ENCODE measurements around the gene TIMM21. TPM values are rescaled to one million over a fixed set of nuclear protein-coding genes. Genes with fewer than 3 reads are reported as not detected.

Gene TIMM21
- total RNA-seq, 3 donors from 2014 or later (not counting 1 experiment from before 2014, with no cell fraction given), result 13.1 to 17.3 (median 16.1) TPM

- no peak for DNase-seq
- intact Hi-C loops (cut with micrococcal nuclease), result no loop called here
- TF ChIP-seq, protein P1, sequence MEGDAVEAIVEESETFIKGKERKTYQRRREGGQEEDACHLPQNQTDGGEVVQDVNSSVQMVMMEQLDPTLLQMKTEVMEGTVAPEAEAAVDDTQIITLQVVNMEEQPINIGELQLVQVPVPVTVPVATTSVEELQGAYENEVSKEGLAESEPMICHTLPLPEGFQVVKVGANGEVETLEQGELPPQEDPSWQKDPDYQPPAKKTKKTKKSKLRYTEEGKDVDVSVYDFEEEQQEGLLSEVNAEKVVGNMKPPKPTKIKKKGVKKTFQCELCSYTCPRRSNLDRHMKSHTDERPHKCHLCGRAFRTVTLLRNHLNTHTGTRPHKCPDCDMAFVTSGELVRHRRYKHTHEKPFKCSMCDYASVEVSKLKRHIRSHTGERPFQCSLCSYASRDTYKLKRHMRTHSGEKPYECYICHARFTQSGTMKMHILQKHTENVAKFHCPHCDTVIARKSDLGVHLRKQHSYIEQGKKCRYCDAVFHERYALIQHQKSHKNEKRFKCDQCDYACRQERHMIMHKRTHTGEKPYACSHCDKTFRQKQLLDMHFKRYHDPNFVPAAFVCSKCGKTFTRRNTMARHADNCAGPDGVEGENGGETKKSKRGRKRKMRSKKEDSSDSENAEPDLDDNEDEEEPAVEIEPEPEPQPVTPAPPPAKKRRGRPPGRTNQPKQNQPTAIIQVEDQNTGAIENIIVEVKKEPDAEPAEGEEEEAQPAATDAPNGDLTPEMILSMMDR (IDR thresholded peaks at IDR 0.05), result no peak
- 70% methylated on average over 4 of the region's 4 CpGs for WGBS (ENCODE audit: insufficient coverage)
- Mint-ChIP-seq H3K4me3 (no peak overlapping the region), H3K27ac (no peak overlapping the region), H3K27me3 (ENCODE audit: low read depth in 2 of 2) (peaks cover 20 to 24% of the 10 kb centered on the region in 2 donors), H3K9me3 (no peaks in the 10 kb centered on the region), H3K36me3 (no peaks in the 10 kb centered on the region), H3K4me1 (no peaks in the 10 kb centered on the region)
- H3K27me3 ChIP-seq (ENCODE audit: control insufficient read depth, insufficient read depth, low read length), result no peaks in the 10 kb centered on the region
- H3K27ac ChIP-seq (ENCODE audit: low read length), result no peak overlapping the region
- ATAC-seq, result no peak
- no peaks in the 10 kb centered on the region for H3K9me3 ChIP-seq (ENCODE audit: control insufficient read depth, insufficient read depth, low read length)
- H3K4me3 ChIP-seq (ENCODE audit: low read length), result no peak overlapping the region
- no peaks in the 10 kb centered on the region for H3K4me1 ChIP-seq (ENCODE audit: control insufficient read depth, insufficient read depth, low read length)
- no peaks in the 10 kb centered on the region for H3K36me3 ChIP-seq (ENCODE audit: control insufficient read depth, insufficient read depth, low read length)
Observed at GRCh38 chr18:74190086-74190485, 41.8 kb downstream of the TIMM21 start.

DNA sequence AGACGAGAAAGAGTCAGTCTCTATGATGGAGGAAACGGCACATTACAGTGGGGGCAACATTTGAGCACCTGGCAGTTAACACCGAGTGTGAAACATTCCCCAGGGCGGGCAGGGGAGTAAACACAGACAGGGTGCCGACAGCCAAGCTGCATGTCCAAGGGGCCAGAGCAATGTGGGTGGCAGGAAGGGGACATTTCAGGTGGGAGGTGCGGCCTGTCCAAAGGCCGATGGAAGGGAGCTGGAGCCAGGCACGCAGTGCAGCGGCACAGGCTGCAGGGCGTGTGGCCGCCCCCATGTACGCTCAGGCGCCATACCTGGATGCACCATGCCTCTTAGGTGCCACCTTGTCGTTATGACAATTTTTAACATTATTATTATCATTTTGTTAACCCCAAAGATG, 43.3 kb downstream of the TIMM21 start:
- Mint-ChIP-seq H3K4me1 (peaks cover 6 to 8% of the 10 kb centered on the region in 2 donors), H3K27ac (no peak overlapping the region), H3K36me3 (no peaks in the 10 kb centered on the region), H3K9me3 (no peaks in the 10 kb centered on the region), H3K27me3 (ENCODE audit: low read depth in 2 of 2) (peaks cover 16 to 18% of the 10 kb centered on the region in 2 donors), H3K4me3 (no peak overlapping the region)
- no peak overlapping the region for H3K27ac ChIP-seq (ENCODE audit: low read length)
- no peak overlapping the region for H3K4me3 ChIP-seq (ENCODE audit: low read length)
- ATAC-seq (no peak), DNase-seq (no peak)
- intact Hi-C loops (cut with micrococcal nuclease), result no loop called here
- no peaks in the 10 kb centered on the region for H3K4me1 ChIP-seq (ENCODE audit: control insufficient read depth, insufficient read depth, low read length)
- no peaks in the 10 kb centered on the region for H3K36me3 ChIP-seq (ENCODE audit: control insufficient read depth, insufficient read depth, low read length)
- no peaks in the 10 kb centered on the region for H3K9me3 ChIP-seq (ENCODE audit: control insufficient read depth, insufficient read depth, low read length)
- WGBS (ENCODE audit: insufficient coverage), result 85% methylated on average over 14 of the region's 14 CpGs
- TF ChIP-seq, protein P1 (IDR thresholded peaks at IDR 0.05), result no peak
- H3K27me3 ChIP-seq (ENCODE audit: control insufficient read depth, insufficient read depth, low read length), result no peaks in the 10 kb centered on the region

DNA sequence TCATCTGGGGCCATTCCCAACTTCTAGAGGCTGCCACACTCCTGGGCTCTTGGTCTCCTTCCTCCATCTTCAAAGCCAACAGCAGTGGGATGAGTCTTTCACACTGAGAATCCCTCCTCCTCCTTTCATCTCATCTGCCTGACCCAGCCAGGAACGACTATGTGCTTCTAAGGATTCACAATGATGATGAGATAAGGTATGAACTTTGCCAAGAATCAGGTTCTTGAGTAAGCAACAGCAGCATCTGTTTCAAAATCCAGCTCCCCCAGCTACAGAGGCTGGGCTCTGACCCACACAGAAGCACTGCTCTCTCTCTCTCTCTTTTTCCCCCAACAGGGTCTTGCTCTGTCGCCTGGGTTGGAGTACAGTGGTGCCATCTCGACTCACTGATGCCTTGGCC, 46.4 kb downstream of the TIMM21 start:
- H3K27ac ChIP-seq (ENCODE audit: low read length), result no peak overlapping the region
- Mint-ChIP-seq H3K36me3 (no peaks in the 10 kb centered on the region), H3K27me3 (ENCODE audit: low read depth in 2 of 2) (peaks cover 3 to 7% of the 10 kb centered on the region in 2 donors), H3K4me1 (peaks cover 6 to 8% of the 10 kb centered on the region in 2 donors), H3K9me3 (no peaks in the 10 kb centered on the region), H3K4me3 (no peak overlapping the region), H3K27ac (no peak overlapping the region)
- H3K9me3 ChIP-seq (ENCODE audit: control insufficient read depth, insufficient read depth, low read length), result no peaks in the 10 kb centered on the region
- H3K27me3 ChIP-seq (ENCODE audit: control insufficient read depth, insufficient read depth, low read length), result no peaks in the 10 kb centered on the region
- ATAC-seq (no peak), DNase-seq (no peak)
- no peaks in the 10 kb centered on the region for H3K36me3 ChIP-seq (ENCODE audit: control insufficient read depth, insufficient read depth, low read length)
- no peak overlapping the region for H3K4me3 ChIP-seq (ENCODE audit: low read length)
- TF ChIP-seq, protein P1 (IDR thresholded peaks at IDR 0.05), result no peak
- no peaks in the 10 kb centered on the region for H3K4me1 ChIP-seq (ENCODE audit: control insufficient read depth, insufficient read depth, low read length)
- intact Hi-C loops (cut with micrococcal nuclease), result no loop called here
- WGBS (ENCODE audit: insufficient coverage), result 55% methylated on average over 3 of the region's 3 CpGs

All from natural killer cell (primary cell).